ENCODE data around the gene RPL10A.
"Not testable (repeated sequence)": the region's sequence is repeated elsewhere in the genome, so short reads cannot be mapped to it uniquely, and the experiment has no call there.

RPL10A gene

GRCh38 chr6:35512006-35512405 is 43.8 kb downstream of the RPL10A start:
- no peak for DNase-seq (ENCODE audit: low read depth in 2 of 2)

GRCh38 chr6:35512740-35513139 is 44.5 kb downstream of the RPL10A start, which contains the start of gene TULP1:
Gene TULP1 (minus strand): TSS chr6:35512896. CDS start chr6:35512858, 38 bp downstream.
- no peak for DNase-seq (ENCODE audit: low read depth in 2 of 2)

- DNase-seq (ENCODE audit: low read depth in 2 of 2), result no peak
Observed at GRCh38 chr6:35514587-35514986, 46.4 kb downstream of the RPL10A start.

- not testable (repeated sequence) for DNase-seq (ENCODE audit: low read depth in 2 of 2)
Observed at GRCh38 chr6:35515939-35516338, 47.7 kb downstream of the RPL10A start.

- DNase-seq (ENCODE audit: low read depth in 2 of 2), result no peak
Observed at GRCh38 chr6:35516712-35517111, 48.5 kb downstream of the RPL10A start.

- DNase-seq (ENCODE audit: low read depth in 2 of 2), result not testable (repeated sequence)
Observed at GRCh38 chr6:35517978-35518377, 49.8 kb downstream of the RPL10A start.

- no peak for DNase-seq (ENCODE audit: low read depth in 2 of 2)
Observed at GRCh38 chr6:35518566-35519312, 50.5 kb downstream of the RPL10A start.

GRCh38 chr6:35519313-35520015 is 51.3 kb downstream of the RPL10A start:
- DNase-seq (ENCODE audit: low read depth in 2 of 2), result no peak

Data from stimulated activated CD4-positive, alpha-beta T cell treated with anti-CD3 and anti-CD28 coated beads, Interleukin-1b, Interleukin-23, amount 100 ng/mL, for 4 hours (primary cell).